Immature natural killer cell (primary cell): ENCODE measurements around the gene RAPH1. TPM values are rescaled to one million over a fixed set of nuclear protein-coding genes. Genes with fewer than 3 reads are reported as not detected.
"Not testable (repeated sequence)": the region's sequence is repeated elsewhere in the genome, so short reads cannot be mapped to it uniquely, and the experiment has no call there.

Experiments used
- DNase-seq, 3 donors: peaks; one replicate each; pipeline ENCODE4 v3.0.0; 2022; ENCODE audit warnings: mixed read lengths in 1 of 3
- H3K27ac Mint-ChIP-seq, 6 donors: one replicate each; pipeline ENCODE4 v1.8.0; 2020; ENCODE audit warnings: mixed read lengths in 6 of 6, mild to moderate bottlenecking in 5 of 6, inconsistent platforms in 4 of 6, moderate library complexity in 3 of 6
- H3K27me3 Mint-ChIP-seq, 3 donors: one replicate each; pipeline ENCODE4 v1.8.0; 2020 to 2021; ENCODE audit warnings: low read depth in 3 of 3, mild to moderate bottlenecking in 3 of 3, mixed read lengths in 3 of 3, moderate library complexity in 3 of 3, inconsistent platforms in 1 of 3
- H3K36me3 Mint-ChIP-seq, 3 donors: one replicate each; pipeline ENCODE4 v1.8.0; 2020; ENCODE audit warnings: mixed read lengths in 3 of 3, inconsistent platforms in 2 of 3, mild to moderate bottlenecking in 2 of 3
- H3K4me1 Mint-ChIP-seq, 2 donors: one replicate each; pipeline ENCODE4 v1.8.0; 2020; ENCODE audit warnings: inconsistent platforms in 2 of 2, mild to moderate bottlenecking in 2 of 2, mixed read lengths in 2 of 2, moderate library complexity in 1 of 2
- H3K4me3 Mint-ChIP-seq, 5 donors: one replicate each; pipeline ENCODE4 v1.8.0; 2020; ENCODE audit warnings: mild to moderate bottlenecking in 5 of 5, mixed read lengths in 5 of 5, inconsistent platforms in 3 of 5, moderate library complexity in 3 of 5
- H3K9me3 Mint-ChIP-seq, 6 donors: one replicate each; pipeline ENCODE4 v1.8.0; 2020; ENCODE audit warnings: mild to moderate bottlenecking in 6 of 6, mixed read lengths in 6 of 6, inconsistent platforms in 4 of 6, moderate library complexity in 3 of 6
- polyA plus RNA-seq, 3 donors: library from polyadenylated mRNA; unstranded; fragments of 300-500 nt; fragmentation: Illumina TruSeq; gene quantifications; one replicate each; pipeline ENCODE4 v1.2.3, GENCODE V29; 2021

RAPH1 gene
- polyA plus RNA-seq, 3 donors from 2014 or later = not detected

GRCh38 chr2:203376173-203376572 lies 158.9 kb downstream of the RAPH1 start:
- Mint-ChIP-seq H3K9me3 (no peaks in the 10 kb centered on the region), H3K27ac (no peak overlapping the region), H3K4me1 (no peaks in the 10 kb centered on the region), H3K36me3 (peaks cover 0 to 3% (median 0%) of the 10 kb centered on the region in 3 donors), H3K27me3 (no peaks in the 10 kb centered on the region), H3K4me3 (no peak overlapping the region)
- DNase-seq = no peak

GRCh38 chr2:203372706-203373105 lies 162.4 kb downstream of the RAPH1 start:
- not testable (repeated sequence) for DNase-seq, H3K4me3 Mint-ChIP-seq, H3K27me3 Mint-ChIP-seq, H3K9me3 Mint-ChIP-seq, H3K27ac Mint-ChIP-seq
- peaks cover 0 to 17% (median 0%) of the 10 kb centered on the region in 3 donors for H3K36me3 Mint-ChIP-seq
- peaks cover 4 to 12% of the 10 kb centered on the region in 2 donors for H3K4me1 Mint-ChIP-seq

- H3K9me3 Mint-ChIP-seq = no peaks in the 10 kb centered on the region
These were observed 168.2 kb downstream of the RAPH1 start for GRCh38 chr2:203366639-203367466.

GRCh38 chr2:203361922-203362321 lies 173.2 kb downstream of the RAPH1 start:
- peaks cover 0 to 2% (median 1%) of the 10 kb centered on the region in 3 donors for H3K27me3 Mint-ChIP-seq
- H3K4me3 Mint-ChIP-seq = no peak overlapping the region
- H3K9me3 Mint-ChIP-seq = no peaks in the 10 kb centered on the region
- H3K4me1 Mint-ChIP-seq = peaks cover 5 to 9% of the 10 kb centered on the region in 2 donors
- DNase-seq = no peak
- H3K36me3 Mint-ChIP-seq = peaks cover 0 to 4% (median 0%) of the 10 kb centered on the region in 3 donors
- H3K27ac Mint-ChIP-seq = no peak overlapping the region

More at GRCh38 chr2:203366639-203367466, 168.2 kb downstream of the RAPH1 start:
- DNase-seq = no peak
- Mint-ChIP-seq H3K36me3 (peaks cover 0 to 18% (median 0%) of the 10 kb centered on the region in 3 donors), H3K27me3 (peaks cover 0 to 2% (median 0%) of the 10 kb centered on the region in 3 donors), H3K27ac (no peak overlapping the region), H3K4me1 (peaks cover 6 to 13% of the 10 kb centered on the region in 2 donors), H3K4me3 (no peak overlapping the region)

GRCh38 chr2:203361495-203361894 lies 173.6 kb downstream of the RAPH1 start:
- no peak overlapping the region for H3K4me3 Mint-ChIP-seq
- H3K27me3 Mint-ChIP-seq = peaks cover 0 to 2% (median 1%) of the 10 kb centered on the region in 3 donors
- H3K4me1 Mint-ChIP-seq = peaks cover 5 to 9% of the 10 kb centered on the region in 2 donors
- no peaks in the 10 kb centered on the region for H3K9me3 Mint-ChIP-seq
- H3K36me3 Mint-ChIP-seq = peaks cover 0 to under 1% (median 0%) of the 10 kb centered on the region in 3 donors
- no peak for DNase-seq
- no peak overlapping the region for H3K27ac Mint-ChIP-seq

GRCh38 chr2:203360833-203361430 lies 174.2 kb downstream of the RAPH1 start:
- peaks cover 0 to under 1% (median 0%) of the 10 kb centered on the region in 3 donors for H3K36me3 Mint-ChIP-seq
- peaks cover 5 to 9% of the 10 kb centered on the region in 2 donors for H3K4me1 Mint-ChIP-seq
- no peaks in the 10 kb centered on the region for H3K9me3 Mint-ChIP-seq
- H3K27me3 Mint-ChIP-seq = peaks cover 0 to 2% (median 1%) of the 10 kb centered on the region in 3 donors
- DNase-seq = no peak
- H3K4me3 Mint-ChIP-seq = no peak overlapping the region
- no peak overlapping the region for H3K27ac Mint-ChIP-seq

GRCh38 chr2:203359450-203359849 lies 175.7 kb downstream of the RAPH1 start:
- no peak for DNase-seq
- H3K9me3 Mint-ChIP-seq = no peaks in the 10 kb centered on the region
- H3K4me1 Mint-ChIP-seq = peaks cover 4 to 9% of the 10 kb centered on the region in 2 donors
- no peak overlapping the region for H3K4me3 Mint-ChIP-seq
- H3K36me3 Mint-ChIP-seq = peaks cover 0 to 3% (median 0%) of the 10 kb centered on the region in 3 donors
- H3K27me3 Mint-ChIP-seq = peaks cover 0 to 2% (median 1%) of the 10 kb centered on the region in 3 donors
- no peak overlapping the region for H3K27ac Mint-ChIP-seq

GRCh38 chr2:203354966-203355365 lies 180.1 kb downstream of the RAPH1 start:
- Mint-ChIP-seq H3K36me3 (peaks cover 0 to 7% (median 0%) of the 10 kb centered on the region in 3 donors), H3K27me3 (peaks cover 2 to 3% (median 2%) of the 10 kb centered on the region in 3 donors), H3K9me3 (no peaks in the 10 kb centered on the region), H3K27ac (no peak overlapping the region), H3K4me1 (peaks cover 0 to 3% of the 10 kb centered on the region in 2 donors), H3K4me3 (no peak overlapping the region)
- DNase-seq = no peak

- Mint-ChIP-seq H3K27ac (no peak overlapping the region), H3K36me3 (peaks cover 0 to 7% (median 0%) of the 10 kb centered on the region in 3 donors), H3K4me3 (no peak overlapping the region), H3K9me3 (no peaks in the 10 kb centered on the region), H3K4me1 (no peaks in the 10 kb centered on the region), H3K27me3 (peaks cover 0 to 2% (median 1%) of the 10 kb centered on the region in 3 donors)
- no peak for DNase-seq
These were observed 182.4 kb downstream of the RAPH1 start for GRCh38 chr2:203352604-203353255.

GRCh38 chr2:203347375-203347774 lies 187.7 kb downstream of the RAPH1 start:
- no peak for DNase-seq
- Mint-ChIP-seq H3K36me3 (peaks cover 0 to 8% (median 8%) of the 10 kb centered on the region in 3 donors), H3K4me3 (no peak overlapping the region), H3K4me1 (peaks cover 0 to 15% of the 10 kb centered on the region in 2 donors), H3K27ac (no peak overlapping the region), H3K9me3 (no peaks in the 10 kb centered on the region), H3K27me3 (peaks cover 0 to 2% (median 1%) of the 10 kb centered on the region in 3 donors)

GRCh38 chr2:203346612-203347011 lies 188.5 kb downstream of the RAPH1 start:
- Mint-ChIP-seq H3K36me3 (peaks cover 0 to 8% (median 8%) of the 10 kb centered on the region in 3 donors), H3K27ac (no peak overlapping the region), H3K4me3 (no peak overlapping the region), H3K4me1 (peaks cover 0 to 15% of the 10 kb centered on the region in 2 donors), H3K27me3 (peaks cover 0 to 1% (median 0%) of the 10 kb centered on the region in 3 donors), H3K9me3 (no peaks in the 10 kb centered on the region)
- DNase-seq = no peak

GRCh38 chr2:203344667-203345066 lies 190.4 kb downstream of the RAPH1 start:
- Mint-ChIP-seq H3K9me3 (no peaks in the 10 kb centered on the region), H3K27me3 (no peaks in the 10 kb centered on the region), H3K36me3 (peaks cover 0 to 8% (median 8%) of the 10 kb centered on the region in 3 donors), H3K27ac (no peak overlapping the region), H3K4me3 (no peak overlapping the region), H3K4me1 (peaks cover 0 to 15% of the 10 kb centered on the region in 2 donors)
- DNase-seq = no peak
